LNCAP (cell line): ENCODE measurements around the gene TNKS1BP1.

ENCODE experiments used
- TF ChIP-seq, protein P1 (sequence below): fragments of 450-650 bp; IDR thresholded peaks from 2 replicates; pipeline ENCODE4 v1.5.1; 2017; ENCODE audit warnings: mild to moderate bottlenecking

Gene TNKS1BP1, protein sequence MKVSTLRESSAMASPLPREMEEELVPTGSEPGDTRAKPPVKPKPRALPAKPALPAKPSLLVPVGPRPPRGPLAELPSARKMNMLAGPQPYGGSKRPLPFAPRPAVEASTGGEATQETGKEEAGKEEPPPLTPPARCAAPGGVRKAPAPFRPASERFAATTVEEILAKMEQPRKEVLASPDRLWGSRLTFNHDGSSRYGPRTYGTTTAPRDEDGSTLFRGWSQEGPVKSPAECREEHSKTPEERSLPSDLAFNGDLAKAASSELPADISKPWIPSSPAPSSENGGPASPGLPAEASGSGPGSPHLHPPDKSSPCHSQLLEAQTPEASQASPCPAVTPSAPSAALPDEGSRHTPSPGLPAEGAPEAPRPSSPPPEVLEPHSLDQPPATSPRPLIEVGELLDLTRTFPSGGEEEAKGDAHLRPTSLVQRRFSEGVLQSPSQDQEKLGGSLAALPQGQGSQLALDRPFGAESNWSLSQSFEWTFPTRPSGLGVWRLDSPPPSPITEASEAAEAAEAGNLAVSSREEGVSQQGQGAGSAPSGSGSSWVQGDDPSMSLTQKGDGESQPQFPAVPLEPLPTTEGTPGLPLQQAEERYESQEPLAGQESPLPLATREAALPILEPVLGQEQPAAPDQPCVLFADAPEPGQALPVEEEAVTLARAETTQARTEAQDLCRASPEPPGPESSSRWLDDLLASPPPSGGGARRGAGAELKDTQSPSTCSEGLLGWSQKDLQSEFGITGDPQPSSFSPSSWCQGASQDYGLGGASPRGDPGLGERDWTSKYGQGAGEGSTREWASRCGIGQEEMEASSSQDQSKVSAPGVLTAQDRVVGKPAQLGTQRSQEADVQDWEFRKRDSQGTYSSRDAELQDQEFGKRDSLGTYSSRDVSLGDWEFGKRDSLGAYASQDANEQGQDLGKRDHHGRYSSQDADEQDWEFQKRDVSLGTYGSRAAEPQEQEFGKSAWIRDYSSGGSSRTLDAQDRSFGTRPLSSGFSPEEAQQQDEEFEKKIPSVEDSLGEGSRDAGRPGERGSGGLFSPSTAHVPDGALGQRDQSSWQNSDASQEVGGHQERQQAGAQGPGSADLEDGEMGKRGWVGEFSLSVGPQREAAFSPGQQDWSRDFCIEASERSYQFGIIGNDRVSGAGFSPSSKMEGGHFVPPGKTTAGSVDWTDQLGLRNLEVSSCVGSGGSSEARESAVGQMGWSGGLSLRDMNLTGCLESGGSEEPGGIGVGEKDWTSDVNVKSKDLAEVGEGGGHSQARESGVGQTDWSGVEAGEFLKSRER (N-terminal part only)

DNA sequence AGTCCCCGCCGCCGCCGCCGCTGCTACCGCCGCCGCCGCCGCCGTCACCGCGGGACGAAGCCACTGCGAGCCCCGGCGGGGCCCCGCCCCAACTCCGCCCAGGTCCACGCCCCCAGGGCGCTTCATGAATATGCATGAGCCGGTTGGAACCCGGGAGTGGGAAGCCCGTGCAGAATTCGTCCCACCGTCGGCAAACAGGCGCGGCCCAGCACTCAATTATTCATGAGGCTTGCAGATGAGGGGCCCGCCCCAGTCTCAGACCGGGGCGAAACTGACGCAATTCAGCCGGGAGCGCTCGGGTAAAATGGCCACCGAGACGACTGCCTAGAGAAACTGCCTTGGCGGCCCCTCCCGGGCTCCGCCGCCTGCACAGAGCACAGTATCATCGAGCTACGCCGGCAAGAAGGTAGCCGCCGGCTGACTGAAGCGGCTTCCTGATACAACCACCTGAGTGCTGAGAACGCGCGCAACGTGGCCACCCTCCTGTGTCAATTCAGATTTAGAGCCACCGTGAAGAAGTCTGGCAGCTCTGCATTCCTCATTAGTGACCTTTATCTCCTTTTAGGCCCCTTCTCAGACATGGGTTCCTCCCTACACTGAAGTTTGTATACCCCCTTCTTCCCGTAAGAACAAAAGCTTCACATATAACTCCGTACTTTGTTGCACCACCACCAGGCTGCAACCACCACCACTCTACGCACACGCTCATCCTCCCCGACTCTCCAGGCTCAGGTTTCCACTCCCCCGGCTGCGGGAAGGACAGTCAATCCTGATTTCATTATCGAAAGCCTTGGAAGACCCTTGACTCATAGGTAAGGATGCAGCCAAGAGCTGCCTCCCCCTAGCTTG, at the start of gene TNKS1BP1:
Gene TNKS1BP1 (minus strand): TSS at position 67 of the 849 bp plus-strand sequence. CDS start 3,067 bp downstream, outside the sequence.
- TF ChIP-seq, protein P1, sequence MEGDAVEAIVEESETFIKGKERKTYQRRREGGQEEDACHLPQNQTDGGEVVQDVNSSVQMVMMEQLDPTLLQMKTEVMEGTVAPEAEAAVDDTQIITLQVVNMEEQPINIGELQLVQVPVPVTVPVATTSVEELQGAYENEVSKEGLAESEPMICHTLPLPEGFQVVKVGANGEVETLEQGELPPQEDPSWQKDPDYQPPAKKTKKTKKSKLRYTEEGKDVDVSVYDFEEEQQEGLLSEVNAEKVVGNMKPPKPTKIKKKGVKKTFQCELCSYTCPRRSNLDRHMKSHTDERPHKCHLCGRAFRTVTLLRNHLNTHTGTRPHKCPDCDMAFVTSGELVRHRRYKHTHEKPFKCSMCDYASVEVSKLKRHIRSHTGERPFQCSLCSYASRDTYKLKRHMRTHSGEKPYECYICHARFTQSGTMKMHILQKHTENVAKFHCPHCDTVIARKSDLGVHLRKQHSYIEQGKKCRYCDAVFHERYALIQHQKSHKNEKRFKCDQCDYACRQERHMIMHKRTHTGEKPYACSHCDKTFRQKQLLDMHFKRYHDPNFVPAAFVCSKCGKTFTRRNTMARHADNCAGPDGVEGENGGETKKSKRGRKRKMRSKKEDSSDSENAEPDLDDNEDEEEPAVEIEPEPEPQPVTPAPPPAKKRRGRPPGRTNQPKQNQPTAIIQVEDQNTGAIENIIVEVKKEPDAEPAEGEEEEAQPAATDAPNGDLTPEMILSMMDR = no peak

DNA sequence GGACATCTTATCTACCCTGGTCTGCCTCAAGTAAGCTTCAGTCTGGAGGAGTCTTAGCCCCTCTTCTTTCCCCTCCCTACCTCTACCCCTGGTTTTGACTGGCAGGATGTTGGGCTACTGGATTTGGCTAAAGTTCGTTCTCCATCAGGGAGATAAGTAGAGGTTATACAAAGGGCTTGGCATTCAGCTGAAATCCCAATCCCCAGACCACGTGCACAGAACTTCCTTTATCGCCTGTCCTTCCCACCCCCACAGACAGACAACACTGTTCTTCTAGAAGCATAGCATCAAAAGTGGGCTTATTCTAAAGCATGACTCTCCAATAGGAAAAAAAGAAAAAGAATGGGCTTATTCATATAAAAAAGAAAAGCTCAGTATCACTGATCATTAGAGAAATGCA, 48.4 kb upstream of the TNKS1BP1 start:
- TF ChIP-seq, protein P1 = no peak

DNA sequence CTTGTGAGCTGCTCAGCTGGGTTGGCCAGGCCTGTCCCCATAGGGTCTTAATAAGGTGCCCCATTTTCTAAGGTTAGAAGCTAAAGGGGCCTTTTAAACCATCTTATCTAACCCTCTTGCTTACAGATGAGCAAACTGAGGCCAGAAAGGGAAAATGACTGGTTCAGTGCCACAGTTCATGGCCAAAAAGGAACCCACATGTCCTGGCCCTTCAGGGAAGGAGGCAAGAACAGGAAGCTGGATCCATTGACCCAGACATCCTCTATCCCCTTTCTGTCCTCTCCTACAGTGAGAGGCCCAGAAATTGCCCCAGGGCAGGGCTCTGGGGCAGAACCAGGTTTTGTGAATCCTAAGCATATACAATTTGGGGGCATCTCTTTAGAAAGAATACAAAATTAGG, 46.2 kb upstream of the TNKS1BP1 start:
- TF ChIP-seq, protein P1 = no peak

DNA sequence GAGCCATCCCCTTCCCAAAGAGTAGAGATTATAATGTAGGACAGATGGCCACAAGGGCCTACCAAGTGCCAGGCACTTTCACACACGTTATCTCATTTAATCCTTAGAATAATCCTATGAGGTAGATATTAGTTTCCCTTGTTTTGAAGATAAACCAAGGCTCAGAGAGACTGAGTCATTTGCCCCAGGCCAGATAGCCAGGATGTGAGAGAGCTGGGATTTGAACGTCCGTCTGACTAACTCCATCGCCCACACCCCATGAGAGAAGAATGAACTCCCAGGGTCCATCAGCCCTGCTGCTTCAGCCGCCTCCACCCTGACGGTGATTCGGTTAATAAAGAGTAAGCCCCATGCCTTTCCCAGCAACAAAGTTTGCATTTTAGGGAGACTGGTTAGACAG, 45.5 kb upstream of the TNKS1BP1 start:
- TF ChIP-seq, protein P1 = no peak

DNA sequence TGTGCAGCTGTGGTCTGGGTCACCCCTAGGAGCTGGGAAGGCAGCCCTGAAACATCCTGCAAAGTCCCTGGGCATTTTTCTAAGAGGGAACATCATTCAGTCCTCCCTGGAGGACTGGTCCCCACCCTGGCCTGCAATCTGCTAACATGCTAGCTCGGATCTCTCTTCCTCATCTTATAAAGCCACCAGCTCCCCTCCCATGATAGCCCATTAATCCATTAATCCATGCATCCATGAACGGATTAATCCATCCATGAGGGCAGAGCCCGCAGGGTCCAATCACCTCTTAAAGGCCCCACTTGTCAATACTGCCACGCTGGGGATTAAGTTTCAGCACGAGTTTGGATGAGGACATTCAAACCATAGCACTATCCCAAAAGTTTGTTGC, 44.1 kb upstream of the TNKS1BP1 start:
- TF ChIP-seq, protein P1 = no peak

DNA sequence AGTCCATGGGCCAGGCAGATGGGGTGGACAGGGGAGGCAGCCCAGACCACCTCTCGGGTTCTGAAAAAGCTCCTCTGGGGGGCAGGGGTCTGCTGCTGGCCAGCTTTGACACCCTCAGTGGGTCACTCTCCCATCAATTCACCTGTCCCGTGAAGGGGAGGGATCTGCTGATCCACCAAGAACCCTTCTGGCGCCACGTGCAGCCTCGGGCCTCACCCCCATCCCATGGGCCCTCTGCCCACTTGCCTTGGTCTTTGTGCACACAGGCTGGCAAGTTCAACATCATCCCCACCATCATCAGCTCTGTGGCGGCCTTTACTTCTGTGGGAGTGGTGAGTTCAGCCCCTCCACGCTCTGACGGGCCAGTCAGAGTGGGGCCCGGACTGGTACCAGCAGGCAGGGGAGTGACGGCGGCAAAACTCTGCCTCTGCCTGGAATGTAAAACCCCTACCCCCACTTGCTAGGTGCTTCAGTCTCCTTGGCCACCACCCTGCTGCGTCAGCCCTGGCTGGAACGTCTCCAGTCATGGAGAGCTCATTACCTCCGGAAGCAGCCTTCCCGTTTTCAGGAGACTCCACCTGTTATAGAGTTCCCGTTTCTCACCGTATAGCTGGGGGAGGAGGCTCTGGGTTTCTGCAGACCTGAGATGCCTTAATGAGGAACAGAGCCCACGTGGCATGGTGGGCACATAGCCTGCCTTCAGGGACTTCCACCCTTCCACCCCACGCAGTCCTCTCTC, 43.5 kb upstream of the TNKS1BP1 start:
- TF ChIP-seq, protein P1 = no peak
